ENCODE data around the gene MAPT.

MAPT gene

DNA sequence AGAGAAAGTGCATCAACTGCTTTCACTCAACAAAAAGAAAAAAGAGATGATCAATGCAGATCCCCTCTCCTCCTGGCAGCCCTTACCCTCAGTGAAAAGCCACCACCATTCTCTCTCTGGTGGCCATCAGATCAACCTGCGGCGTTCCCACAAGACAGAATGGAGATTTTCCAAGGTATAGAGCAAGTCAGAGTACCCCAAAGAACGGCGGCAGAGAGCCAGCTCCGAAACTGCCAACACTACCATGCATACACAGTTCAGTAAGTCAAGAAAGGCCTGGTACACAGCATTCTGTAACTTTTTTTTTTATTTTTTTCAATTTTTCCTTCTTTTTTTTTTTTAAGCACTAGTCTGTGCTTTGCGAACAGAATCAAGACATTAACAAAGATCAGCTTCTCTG, 135.3 kb downstream of the MAPT start:
- Histone ChIP-seq H3K9ac (ENCODE audit: low read depth, low read length) (no peak overlapping the region), H3K4me1 (ENCODE audit: insufficient read depth, low read length) (no peaks in the 10 kb centered on the region), H4K20me1 (ENCODE audit: insufficient read depth, low read length) (peaks cover 31% of the 10 kb centered on the region; the same call in 1 of the 2 replicates), H3K79me2 (ENCODE audit: insufficient read depth, low read length) (no peaks in the 10 kb centered on the region), H3K4me3 (ENCODE audit: low read depth in 1 of 2, low read length in 2 of 2) (no peak overlapping the region), H3K9me3 (ENCODE audit: insufficient read depth, low read length, severe bottlenecking) (no peaks in the 10 kb centered on the region), H3K36me3 (ENCODE audit: insufficient read depth, low read length) (peaks cover 80% of the 10 kb centered on the region), H3K27ac (ENCODE audit: low read length) (no peak overlapping the region), H3K4me2 (ENCODE audit: insufficient read depth, low read length) (no peak overlapping the region), H2AFZ (ENCODE audit: low read depth, low read length) (no peak overlapping the region), H3K27me3 (ENCODE audit: insufficient read depth, low read length, poor library complexity) (no peaks in the 10 kb centered on the region)
- DNase-seq (no peak), ATAC-seq (ENCODE audit: insufficient read depth, low read depth) (no peak)
- TF ChIP-seq, protein P1, sequence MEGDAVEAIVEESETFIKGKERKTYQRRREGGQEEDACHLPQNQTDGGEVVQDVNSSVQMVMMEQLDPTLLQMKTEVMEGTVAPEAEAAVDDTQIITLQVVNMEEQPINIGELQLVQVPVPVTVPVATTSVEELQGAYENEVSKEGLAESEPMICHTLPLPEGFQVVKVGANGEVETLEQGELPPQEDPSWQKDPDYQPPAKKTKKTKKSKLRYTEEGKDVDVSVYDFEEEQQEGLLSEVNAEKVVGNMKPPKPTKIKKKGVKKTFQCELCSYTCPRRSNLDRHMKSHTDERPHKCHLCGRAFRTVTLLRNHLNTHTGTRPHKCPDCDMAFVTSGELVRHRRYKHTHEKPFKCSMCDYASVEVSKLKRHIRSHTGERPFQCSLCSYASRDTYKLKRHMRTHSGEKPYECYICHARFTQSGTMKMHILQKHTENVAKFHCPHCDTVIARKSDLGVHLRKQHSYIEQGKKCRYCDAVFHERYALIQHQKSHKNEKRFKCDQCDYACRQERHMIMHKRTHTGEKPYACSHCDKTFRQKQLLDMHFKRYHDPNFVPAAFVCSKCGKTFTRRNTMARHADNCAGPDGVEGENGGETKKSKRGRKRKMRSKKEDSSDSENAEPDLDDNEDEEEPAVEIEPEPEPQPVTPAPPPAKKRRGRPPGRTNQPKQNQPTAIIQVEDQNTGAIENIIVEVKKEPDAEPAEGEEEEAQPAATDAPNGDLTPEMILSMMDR (IDR thresholded peaks at IDR 0.05; ENCODE audit: borderline replicate concordance, extremely low read depth, low read length, poor library complexity, severe bottlenecking), result no peak
- no peak for TF ChIP-seq EZH2 (IDR thresholded peaks at IDR 0.05; ENCODE audit: borderline replicate concordance, low read depth, low read length, severe bottlenecking)

DNA sequence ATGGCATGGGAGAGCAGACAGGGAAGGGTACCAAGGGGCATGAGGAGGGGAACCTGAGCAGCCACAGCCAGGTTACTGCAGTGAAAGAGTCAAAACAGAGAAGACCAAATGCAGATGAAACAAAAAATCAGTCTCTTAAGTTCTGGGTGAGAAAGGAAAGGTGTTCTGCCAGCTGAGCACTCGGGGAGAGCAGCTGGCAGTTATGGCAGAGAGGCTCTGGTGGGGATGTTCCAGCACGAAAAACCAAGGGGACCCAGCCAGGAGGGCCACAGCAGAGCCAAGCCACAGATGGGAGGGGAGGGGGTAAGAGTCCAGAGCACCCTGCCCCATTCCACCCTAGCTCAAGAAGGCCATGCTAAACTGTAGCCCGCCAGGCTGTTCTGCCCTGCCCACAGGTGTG, 136.4 kb downstream of the MAPT start:
- H3K27ac ChIP-seq (ENCODE audit: low read length), result no peak overlapping the region
- no peak for ATAC-seq (ENCODE audit: insufficient read depth, low read depth)

DNA sequence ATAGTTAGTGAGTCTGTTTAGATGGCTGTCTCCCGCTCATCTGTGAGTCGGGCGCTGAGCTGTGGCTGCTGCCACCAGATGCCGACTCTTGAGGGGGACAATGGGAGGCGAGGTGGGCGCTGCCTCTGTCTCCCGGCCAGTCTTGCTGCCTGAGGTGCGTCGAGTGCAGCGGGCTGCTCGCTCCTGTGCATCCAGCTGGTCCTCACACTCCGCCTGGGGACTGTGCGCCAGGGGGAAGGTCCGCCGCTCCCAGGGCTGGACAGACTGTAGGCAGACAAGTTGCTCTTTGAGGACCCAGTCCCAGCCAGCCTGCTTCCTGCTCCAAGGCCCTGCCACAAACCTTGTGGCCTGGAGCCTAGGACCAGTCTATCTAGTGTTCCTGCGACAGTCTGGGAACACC, 137.1 kb downstream of the MAPT start:
- no peak overlapping the region for H3K27ac ChIP-seq (ENCODE audit: low read length)
- H3K4me3 ChIP-seq (ENCODE audit: low read depth in 1 of 2, low read length in 2 of 2), result no peak overlapping the region
- H2AFZ ChIP-seq (ENCODE audit: low read depth, low read length), result no peak overlapping the region
- H3K9me3 ChIP-seq (ENCODE audit: insufficient read depth, low read length, severe bottlenecking), result no peaks in the 10 kb centered on the region
- DNase-seq (no peak), ATAC-seq (ENCODE audit: insufficient read depth, low read depth) (no peak)
- H3K9ac ChIP-seq (ENCODE audit: low read depth, low read length), result no peak overlapping the region
- H3K4me2 ChIP-seq (ENCODE audit: insufficient read depth, low read length), result no peak overlapping the region
- no peaks in the 10 kb centered on the region for H3K27me3 ChIP-seq (ENCODE audit: insufficient read depth, low read length, poor library complexity)
- TF ChIP-seq, protein P1 (IDR thresholded peaks at IDR 0.05; ENCODE audit: borderline replicate concordance, extremely low read depth, low read length, poor library complexity, severe bottlenecking), result no peak
- TF ChIP-seq EZH2 (IDR thresholded peaks at IDR 0.05; ENCODE audit: borderline replicate concordance, low read depth, low read length, severe bottlenecking), result no peak
- peaks cover 96% of the 10 kb centered on the region for H3K36me3 ChIP-seq (ENCODE audit: insufficient read depth, low read length)
- H3K79me2 ChIP-seq (ENCODE audit: insufficient read depth, low read length), result no peaks in the 10 kb centered on the region
- no peaks in the 10 kb centered on the region for H3K4me1 ChIP-seq (ENCODE audit: insufficient read depth, low read length)
- H4K20me1 ChIP-seq (ENCODE audit: insufficient read depth, low read length), result peaks cover 27% of the 10 kb centered on the region; the same call in 1 of the 2 replicates

More for the DNA sequence above, 136.4 kb downstream of the MAPT start:
- Histone ChIP-seq H2AFZ (ENCODE audit: low read depth, low read length) (no peak overlapping the region), H3K36me3 (ENCODE audit: insufficient read depth, low read length) (peaks cover 92% of the 10 kb centered on the region), H3K27me3 (ENCODE audit: insufficient read depth, low read length, poor library complexity) (no peaks in the 10 kb centered on the region), H3K79me2 (ENCODE audit: insufficient read depth, low read length) (no peaks in the 10 kb centered on the region), H3K9ac (ENCODE audit: low read depth, low read length) (no peak overlapping the region), H3K4me3 (ENCODE audit: low read depth in 1 of 2, low read length in 2 of 2) (no peak overlapping the region), H3K4me1 (ENCODE audit: insufficient read depth, low read length) (no peaks in the 10 kb centered on the region), H3K4me2 (ENCODE audit: insufficient read depth, low read length) (no peak overlapping the region), H4K20me1 (ENCODE audit: insufficient read depth, low read length) (peaks cover 31% of the 10 kb centered on the region; the same call in 1 of the 2 replicates), H3K9me3 (ENCODE audit: insufficient read depth, low read length, severe bottlenecking) (no peaks in the 10 kb centered on the region)
- TF ChIP-seq, protein P1 (IDR thresholded peaks at IDR 0.05; ENCODE audit: borderline replicate concordance, extremely low read depth, low read length, poor library complexity, severe bottlenecking), result no peak
- DNase-seq, result no peak

DNA sequence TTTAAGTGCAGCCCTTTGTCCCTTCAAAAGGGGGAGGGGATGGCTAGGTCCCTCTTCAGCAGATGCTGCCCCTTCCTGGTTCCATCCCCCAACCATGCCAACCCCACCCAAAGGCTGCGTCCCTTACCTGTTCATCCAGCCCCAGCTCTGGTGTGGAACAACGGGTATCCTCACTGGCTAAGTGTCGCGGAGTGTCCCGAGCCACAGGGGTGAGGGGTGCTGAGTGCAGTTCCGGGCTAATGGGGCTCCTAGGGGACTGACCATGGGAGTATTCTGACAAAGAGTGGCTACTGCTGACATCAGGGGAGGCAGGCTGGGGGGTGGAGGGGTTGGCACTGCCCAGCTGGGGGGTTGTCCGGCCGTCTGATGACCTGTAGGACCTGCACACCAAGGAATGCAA, 137.6 kb downstream of the MAPT start:
- H3K4me3 ChIP-seq (ENCODE audit: low read depth in 1 of 2, low read length in 2 of 2), result no peak overlapping the region
- no peak overlapping the region for H3K9ac ChIP-seq (ENCODE audit: low read depth, low read length)
- ATAC-seq (ENCODE audit: insufficient read depth, low read depth) (no peak), DNase-seq (no peak)
- TF ChIP-seq, protein P1 (IDR thresholded peaks at IDR 0.05; ENCODE audit: borderline replicate concordance, extremely low read depth, low read length, poor library complexity, severe bottlenecking), result no peak
- TF ChIP-seq EZH2 (IDR thresholded peaks at IDR 0.05; ENCODE audit: borderline replicate concordance, low read depth, low read length, severe bottlenecking), result no peak
- H3K79me2 ChIP-seq (ENCODE audit: insufficient read depth, low read length), result no peaks in the 10 kb centered on the region
- H3K27me3 ChIP-seq (ENCODE audit: insufficient read depth, low read length, poor library complexity), result no peaks in the 10 kb centered on the region
- H3K4me1 ChIP-seq (ENCODE audit: insufficient read depth, low read length), result no peaks in the 10 kb centered on the region
- no peak overlapping the region for H3K4me2 ChIP-seq (ENCODE audit: insufficient read depth, low read length)
- peaks cover 96% of the 10 kb centered on the region for H3K36me3 ChIP-seq (ENCODE audit: insufficient read depth, low read length)
- H4K20me1 ChIP-seq (ENCODE audit: insufficient read depth, low read length), result peaks cover 23% of the 10 kb centered on the region; the same call in 1 of the 2 replicates
- no peak overlapping the region for H2AFZ ChIP-seq (ENCODE audit: low read depth, low read length)
- H3K9me3 ChIP-seq (ENCODE audit: insufficient read depth, low read length, severe bottlenecking), result no peaks in the 10 kb centered on the region
- no peak overlapping the region for H3K27ac ChIP-seq (ENCODE audit: low read length)
